Measurements from ENCODE around the gene UNC80. TPM values are rescaled to one million over a fixed set of nuclear protein-coding genes. Genes with fewer than 3 reads are reported as not detected.

The UNC80 gene
- total RNA-seq, 1 donor from 2014 or later: 0.38 TPM

GRCh38 chr2:210009126-210009525 is 237.5 kb downstream of the UNC80 start:
- no peak for DNase-seq (ENCODE audit: low spot score in 2 of 2, unreplicated experiment in 2 of 2)
- TF ChIP-seq CTCF (IDR thresholded peaks at IDR 0.05; ENCODE audit: unreplicated experiment): no peak
- H3K4me3 Mint-ChIP-seq: no peak overlapping the region
- no peak overlapping the region for H3K27ac Mint-ChIP-seq
- H3K4me1 Mint-ChIP-seq: peaks cover 10% of the 10 kb centered on the region
- H3K27me3 Mint-ChIP-seq (ENCODE audit: low read depth): no peaks in the 10 kb centered on the region
- H3K36me3 Mint-ChIP-seq: peaks cover 19% of the 10 kb centered on the region
- H3K9me3 Mint-ChIP-seq: no peaks in the 10 kb centered on the region

- TF ChIP-seq CTCF (IDR thresholded peaks at IDR 0.05; ENCODE audit: unreplicated experiment): no peak
- Mint-ChIP-seq H3K27me3 (ENCODE audit: low read depth) (no peaks in the 10 kb centered on the region), H3K27ac (no peak overlapping the region), H3K4me1 (peaks cover 6% of the 10 kb centered on the region), H3K9me3 (no peaks in the 10 kb centered on the region), H3K4me3 (no peak overlapping the region), H3K36me3 (peaks cover 21% of the 10 kb centered on the region)
- no peak for DNase-seq (ENCODE audit: low spot score in 2 of 2, unreplicated experiment in 2 of 2)
Measured at GRCh38 chr2:210009896-210010295, 238.3 kb downstream of the UNC80 start.

GRCh38 chr2:210020138-210020537 is 248.5 kb downstream of the UNC80 start:
- Mint-ChIP-seq H3K4me1 (no peaks in the 10 kb centered on the region), H3K9me3 (no peaks in the 10 kb centered on the region), H3K27ac (no peak overlapping the region), H3K36me3 (peaks cover 32% of the 10 kb centered on the region), H3K4me3 (no peak overlapping the region), H3K27me3 (ENCODE audit: low read depth) (no peaks in the 10 kb centered on the region)
- no peak for DNase-seq (ENCODE audit: low spot score in 2 of 2, unreplicated experiment in 2 of 2)
- no peak for TF ChIP-seq CTCF (IDR thresholded peaks at IDR 0.05; ENCODE audit: unreplicated experiment)

DNA sequence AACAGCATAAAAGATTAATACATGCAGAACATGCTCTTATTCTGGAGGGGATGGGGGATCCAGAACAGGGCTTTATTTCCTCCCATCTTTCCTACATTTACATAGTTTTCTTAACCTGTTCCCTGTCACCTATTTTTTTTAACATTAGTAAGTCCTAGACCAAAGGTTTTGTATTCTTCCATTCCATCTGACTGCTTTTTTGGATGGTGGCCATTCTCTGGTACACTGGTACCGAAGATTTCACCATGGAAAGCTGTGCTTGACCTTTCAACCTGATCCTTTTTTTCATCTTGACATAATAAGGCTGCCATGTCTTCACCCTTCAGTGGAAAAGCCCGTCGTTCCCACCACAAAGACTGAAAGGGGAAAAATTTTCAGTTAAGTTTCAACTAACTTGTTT is 251.2 kb downstream of the UNC80 start:
- no peaks in the 10 kb centered on the region for H3K27me3 Mint-ChIP-seq (ENCODE audit: low read depth)
- no peak for TF ChIP-seq CTCF (IDR thresholded peaks at IDR 0.05; ENCODE audit: unreplicated experiment)
- H3K27ac Mint-ChIP-seq: no peak overlapping the region
- peaks cover 33% of the 10 kb centered on the region for H3K36me3 Mint-ChIP-seq
- H3K4me1 Mint-ChIP-seq: no peaks in the 10 kb centered on the region
- peaks cover 3% of the 10 kb centered on the region for H3K9me3 Mint-ChIP-seq
- no peak overlapping the region for H3K4me3 Mint-ChIP-seq
- no peak for DNase-seq (ENCODE audit: low spot score in 2 of 2, unreplicated experiment in 2 of 2)

- no peaks in the 10 kb centered on the region for H3K27me3 Mint-ChIP-seq (ENCODE audit: low read depth)
- H3K9me3 Mint-ChIP-seq: peaks cover 3% of the 10 kb centered on the region
- no peak overlapping the region for H3K4me3 Mint-ChIP-seq
- H3K36me3 Mint-ChIP-seq: peaks cover 22% of the 10 kb centered on the region
- TF ChIP-seq CTCF (IDR thresholded peaks at IDR 0.05; ENCODE audit: unreplicated experiment): no peak
- DNase-seq (ENCODE audit: low spot score in 2 of 2, unreplicated experiment in 2 of 2): no peak
- H3K27ac Mint-ChIP-seq: no peak overlapping the region
- no peaks in the 10 kb centered on the region for H3K4me1 Mint-ChIP-seq
Measured at GRCh38 chr2:210027608-210028007, 256.0 kb downstream of the UNC80 start.

DNA sequence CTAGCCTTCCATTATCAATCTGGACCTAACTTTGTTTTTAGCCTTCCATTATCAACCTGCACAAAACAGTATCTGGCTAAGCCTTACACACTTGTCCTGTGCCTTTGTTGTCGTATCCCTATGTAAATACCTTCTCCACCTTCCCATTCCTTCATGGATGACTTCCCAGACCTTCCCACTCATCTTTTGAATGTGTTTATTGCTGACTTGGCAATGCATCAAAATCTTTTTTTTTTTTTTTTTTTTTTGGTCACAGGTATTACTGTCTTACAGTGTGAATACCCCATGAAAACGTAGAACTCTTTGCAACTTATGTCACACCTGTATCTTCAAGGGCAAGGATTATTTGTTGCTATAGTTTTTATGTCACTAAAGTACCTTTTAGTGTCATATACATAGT is 256.5 kb downstream of the UNC80 start:
- DNase-seq (ENCODE audit: low spot score in 2 of 2, unreplicated experiment in 2 of 2): no peak
- H3K9me3 Mint-ChIP-seq: peaks cover 3% of the 10 kb centered on the region
- H3K27me3 Mint-ChIP-seq (ENCODE audit: low read depth): no peaks in the 10 kb centered on the region
- H3K27ac Mint-ChIP-seq: no peak overlapping the region
- H3K36me3 Mint-ChIP-seq: peaks cover 17% of the 10 kb centered on the region
- no peak overlapping the region for H3K4me3 Mint-ChIP-seq
- no peak for TF ChIP-seq CTCF (IDR thresholded peaks at IDR 0.05; ENCODE audit: unreplicated experiment)
- H3K4me1 Mint-ChIP-seq: no peaks in the 10 kb centered on the region
